Heart right ventricle (tissue), 16 donors: ENCODE measurements around the gene ENOX2. TPM values are rescaled to one million over a fixed set of nuclear protein-coding genes. Genes with fewer than 3 reads are reported as not detected.

ENCODE experiments used
- ATAC-seq, 8 donors: fragments of 200-7000 bp; cut with Tn5 transposase; one replicate each; pipeline ENCODE4 v1.9.1; 2020; ENCODE audit warnings: mild to moderate bottlenecking in 8 of 8, moderate library complexity in 8 of 8, moderate number of reproducible peaks in 1 of 8
- DNase-seq, 2 donors: peaks; one replicate each; pipeline ENCODE4 v3.0.0-alpha.2; 2020
- H3K27ac ChIP-seq, 10 donors: fragments of 200-600 bp; sonication (generic) in 2 of 10; one replicate each; pipeline versions ENCODE4 v1.5.0 to v1.8.0; 2020 to 2022; ENCODE audit warnings: mild to moderate bottlenecking in 3 of 10
- H3K27me3 ChIP-seq, 7 donors: fragments of 200-600 bp; one replicate each; pipeline ENCODE4 v1.8.0; 2021 to 2022; ENCODE audit warnings: mild to moderate bottlenecking in 2 of 7
- H3K36me3 ChIP-seq, 9 donors: fragments of 200-600 bp; sonication (generic) in 1 of 9; one replicate each; pipeline versions ENCODE4 v1.5.0 to v1.8.0; 2020 to 2022; ENCODE audit warnings: mild to moderate bottlenecking in 2 of 9
- H3K4me1 ChIP-seq, 9 donors: fragments of 200-600 bp; sonication (generic) in 1 of 9; one replicate each; pipeline versions ENCODE4 v1.5.0 to v1.8.0; 2020 to 2022; ENCODE audit warnings: mild to moderate bottlenecking in 4 of 9
- H3K4me3 ChIP-seq, 10 donors: fragments of 200-600 bp; sonication (generic) in 2 of 10; one replicate each; pipeline versions ENCODE4 v1.5.0 to v1.8.0; 2020 to 2022; ENCODE audit warnings: mild to moderate bottlenecking in 7 of 10, moderate library complexity in 2 of 10
- H3K9me3 ChIP-seq, 11 donors: fragments of 200-600 bp in 10 of 11; sonication (generic) in 2 of 11; one replicate each; pipeline versions ENCODE4 v1.5.0 to v1.8.0; 2013 to 2022; ENCODE audit warnings: mild to moderate bottlenecking in 2 of 11, control low read depth in 1 of 11, moderate library complexity in 1 of 11
- CTCF ChIP-seq, 9 donors: fragments of 200-600 bp; sonication (generic) in 2 of 9; IDR thresholded peaks; one replicate each; pipeline versions ENCODE4 v1.5.0 to v1.8.0; 2021 to 2022; ENCODE audit warnings: antibody characterized with exemption in 9 of 9, mild to moderate bottlenecking in 5 of 9, moderate library complexity in 1 of 9
- WGBS, 2 donors: extraction: QIAGEN DNeasy Blood & Tissue Kit; methylation state at CpG; one replicate each; pipeline ENCODE4 v1.1.7; 2013; ENCODE audit warnings: inconsistent platforms in 1 of 2; 5-methylcytosine and 5-hydroxymethylcytosine counted together
- intact Hi-C, 10 donors: fragments of 100-400 bp; cut with DNase I; formaldehyde crosslinking; loops; one replicate each; pipeline versions ENCODE4 v1.11.1 to v1.14.2; 2022
- polyA plus RNA-seq, 2 donors: library from polyadenylated mRNA; stranded (reverse); fragments of 200-250 nt; gene quantifications; one replicate each; pipeline ENCODE4 v1.2.3, GENCODE V29; 2013
- total RNA-seq, 10 donors: library from RNA; stranded (reverse); fragmentation: NEBNext Ultra II Directional in 3 of 10; extraction: Animal tissue kit (Norgen Biotek cat#: 25700) in 3 of 10; gene quantifications; one replicate each; pipeline versions ENCODE4 v1.2.1 to v1.2.4, GENCODE V29; 2021 to 2023
- donor health status: Arrhythmogenic right ventricular cardiomyopathy.
- donor health status: ischemic (EF 13 %, LVEDD 7.1; RV severe dilation, severe dysfunction).
- donor health status: healthy with polysubstance abuse.
- donor health status: DM: no; HTN: yes; CAD: no.
- donor health status: DM: no; HTN: no; CAD: no.
- donor health status: ischemic (EF 25% LVEDD 6.9; RV normal size, moderate dysfunction).
- donor health status: ischemic (EF 25% LVEDD 5.7; RV mildly dilated, moderate dysfunction).
- donor health status: healthy.
- donor health status: DM: yes; HTN: yes; CAD: no.
- donor health status: Ischemic cardiomyopathy.
- donor health status: ischemic (EF 35%, LVEDD 5.7; RV mildly dilated, moderate dysfunction).
- donor health status: nonischemic (EF 11% LVEDD 7.7; RV severe dilation, severe dysfunction).
- donor health status: DM: yes; HTN: yes; CAD: no.
- donor health status: PGD.
- donor health status: ischemic (EF 29% LVEDD 5.4; RV normal size, mild dysfunction).
- donor health status: nonischemic (EF 23%, LVEDD 6.1; RV moderate dilation, normal function).

The ENOX2 gene
- total and polyA plus RNA-seq, 12 donors, result 3.4 to 22.6 (median 18.6) TPM

- Histone ChIP-seq H3K27me3 (no peaks in the 10 kb centered on the region), H3K4me1 (peaks cover 0 to 23% (median 0%) of the 10 kb centered on the region in 9 donors), H3K4me3 (no peak overlapping the region), H3K9me3 (no peaks in the 10 kb centered on the region), H3K36me3 (no peaks in the 10 kb centered on the region), H3K27ac (no peak overlapping the region)
- no peak for TF ChIP-seq CTCF (IDR thresholded peaks at IDR 0.05)
- WGBS, 2 donors, result 86 to 89% methylated on average over 3 of the region's 3 CpGs
- intact Hi-C loops, result no loop called here
- ATAC-seq (no peak), DNase-seq (no peak)
Observed at GRCh38 chrX:130746077-130746476, 156.9 kb downstream of the ENOX2 start.

- no peak overlapping the region for H3K4me3 ChIP-seq
- no peak for ATAC-seq
- no peaks in the 10 kb centered on the region for H3K27me3 ChIP-seq
- no peak for TF ChIP-seq CTCF (IDR thresholded peaks at IDR 0.05)
- no peak overlapping the region for H3K27ac ChIP-seq
- intact Hi-C loops, result no loop called here
- no peaks in the 10 kb centered on the region for H3K9me3 ChIP-seq
- 57 to 71% methylated on average over 4 of the region's 4 CpGs for WGBS, 2 donors
- H3K4me1 ChIP-seq, result peaks cover 0 to 23% (median 0%) of the 10 kb centered on the region in 9 donors
- H3K36me3 ChIP-seq, result no peaks in the 10 kb centered on the region
- no peak for DNase-seq
Observed at GRCh38 chrX:130741584-130741983, 161.4 kb downstream of the ENOX2 start.

GRCh38 chrX:130741151-130741550 is 161.9 kb downstream of the ENOX2 start:
- Histone ChIP-seq H3K36me3 (no peaks in the 10 kb centered on the region), H3K9me3 (no peaks in the 10 kb centered on the region), H3K4me1 (peaks cover 0 to 23% (median 0%) of the 10 kb centered on the region in 9 donors), H3K4me3 (no peak overlapping the region), H3K27ac (no peak overlapping the region), H3K27me3 (no peaks in the 10 kb centered on the region)
- ATAC-seq (no peak), DNase-seq (no peak)
- intact Hi-C loops, result no loop called here
- no peak for TF ChIP-seq CTCF (IDR thresholded peaks at IDR 0.05)
- 69 to 72% methylated on average over 3 of the region's 3 CpGs for WGBS, 2 donors

- Histone ChIP-seq H3K27ac (no peak overlapping the region), H3K36me3 (no peaks in the 10 kb centered on the region), H3K4me3 (no peak overlapping the region), H3K9me3 (no peaks in the 10 kb centered on the region), H3K4me1 (peaks cover 0 to 23% (median 0%) of the 10 kb centered on the region in 9 donors), H3K27me3 (no peaks in the 10 kb centered on the region)
- WGBS, 2 donors, result 74 to 78% methylated on average over 5 of the region's 5 CpGs
- ATAC-seq (no peak), DNase-seq (no peak)
- intact Hi-C loops, result no loop called here
- no peak for TF ChIP-seq CTCF (IDR thresholded peaks at IDR 0.05)
Observed at GRCh38 chrX:130738638-130739195, 164.3 kb downstream of the ENOX2 start.
